IMR-90 (cell line): ENCODE measurements around the gene HPSE2. TPM values are rescaled to one million over a fixed set of nuclear protein-coding genes. Genes with fewer than 3 reads are reported as not detected.

Source experiments
- ATAC-seq: fragments of 200-7000 bp; cut with Tn5 transposase; 2 replicates; pipeline ENCODE4 v1.9.1; 2020; ENCODE audit warnings: low read depth, mild to moderate bottlenecking, moderate library complexity
- BruUV-seq: library from RNA; stranded (reverse); fragments of 400-500 nt; replicated peaks from 2 replicates; lab custom pipeline; 2021; lab: Mats Ljungman, UMichigan
- CTCF ChIA-PET: fragments of 300-600 bp; formaldehyde crosslinking; extraction: SDS; loops from one replicate; lab custom pipeline; 2021; ENCODE audit warnings: antibody characterized with exemption; lab: Yijun Ruan, JAX
- POLR2A ChIA-PET: fragments of 300-600 bp; sonication (Branson Sonifier 250); formaldehyde crosslinking; loops from one replicate; lab custom pipeline; 2022; ENCODE audit warnings: antibody characterized with exemption; ENCODE audit not compliant: unreplicated experiment; lab: Charles Lee
- DNase-seq: peaks from one replicate; pipeline ENCODE4 v3.0.0; 2013
- H2AFZ ChIP-seq: replicated peaks from 2 replicates; pipeline ENCODE3; 2013; ENCODE audit warnings: low read length, mild to moderate bottlenecking; ENCODE audit not compliant: poor library complexity
- H2AK5ac ChIP-seq: 2 replicates; pipeline ENCODE4 v1.6.1; 2013; ENCODE audit warnings: low read depth, low read length, inconsistent platforms
- H2AK9ac ChIP-seq: replicated peaks from 2 replicates; pipeline ENCODE3; 2013; ENCODE audit warnings: mild to moderate bottlenecking, low read depth, low read length, moderate library complexity; ENCODE audit not compliant: poor library complexity
- H2BK120ac ChIP-seq: 2 replicates; pipeline ENCODE4 v1.6.1; 2013; ENCODE audit warnings: low read depth, low read length, inconsistent platforms
- H2BK15ac ChIP-seq: 3 replicates; pipeline ENCODE4 v1.6.1; 2013; ENCODE audit warnings: low read depth, low read length, inconsistent platforms
- H2BK20ac ChIP-seq: 2 replicates; pipeline ENCODE4 v1.6.1; 2013; ENCODE audit warnings: low read depth, mild to moderate bottlenecking, inconsistent platforms, low read length, moderate library complexity
- H2BK5ac ChIP-seq: 2 replicates; pipeline ENCODE4 v1.6.1; 2013; ENCODE audit warnings: mild to moderate bottlenecking, low read depth, low read length, inconsistent platforms; ENCODE audit not compliant: poor library complexity, severe bottlenecking
- H3K14ac ChIP-seq: replicated peaks from 2 replicates; pipeline ENCODE4 v1.6.1; 2013; ENCODE audit warnings: low read depth, low read length, inconsistent platforms
- H3K18ac ChIP-seq: 2 replicates; pipeline ENCODE4 v1.6.1; 2013; ENCODE audit warnings: low read depth, low read length, control low read depth
- H3K23ac ChIP-seq: 2 replicates; pipeline ENCODE4 v1.6.1; 2013; ENCODE audit warnings: low read depth, low read length, inconsistent platforms
- H3K27ac ChIP-seq: 2 replicates; pipeline ENCODE4 v1.5.1; 2013; ENCODE audit warnings: mild to moderate bottlenecking, control low read depth, low read length; ENCODE audit not compliant: insufficient read depth
- H3K27me3 ChIP-seq: 2 replicates; pipeline ENCODE4 v1.6.1; 2013; ENCODE audit warnings: low read length; ENCODE audit not compliant: control insufficient read depth, insufficient read depth
- H3K36me3 ChIP-seq: 2 replicates; pipeline ENCODE4 v1.6.1; 2013; ENCODE audit warnings: low read length, mixed read lengths; ENCODE audit not compliant: control insufficient read depth, insufficient read depth
- H3K4ac ChIP-seq: 2 replicates; pipeline ENCODE4 v1.6.1; 2013; ENCODE audit warnings: low read depth, low read length, inconsistent platforms
- H3K4me1 ChIP-seq: 2 replicates; pipeline ENCODE4 v1.6.1; 2013; ENCODE audit warnings: low read length, mixed read lengths; ENCODE audit not compliant: control insufficient read depth, insufficient read depth
- H3K4me2 ChIP-seq: 2 replicates; pipeline ENCODE4 v1.6.1; 2013; ENCODE audit warnings: low read depth, mild to moderate bottlenecking, control low read depth, low read length, moderate library complexity
- H3K4me3 ChIP-seq: 2 replicates; pipeline ENCODE4 v1.5.1; 2013; ENCODE audit warnings: low read depth, mild to moderate bottlenecking, control low read depth, low read length, moderate library complexity; ENCODE audit not compliant: insufficient read depth
- H3K56ac ChIP-seq: 2 replicates; pipeline ENCODE4 v1.6.1; 2013; ENCODE audit warnings: low read length, inconsistent platforms; ENCODE audit not compliant: insufficient read depth; ENCODE audit errors: extremely low read depth
- H3K79me1 ChIP-seq, 2 experiments: 2 replicates each; pipeline ENCODE4 v1.6.1; 2013; ENCODE audit warnings: low read length in 2 of 2, inconsistent platforms in 1 of 2, low read depth in 1 of 2
- H3K9ac ChIP-seq: 2 replicates; pipeline ENCODE4 v1.6.1; 2013; ENCODE audit warnings: low read depth, low read length, control low read depth
- H3K9me1 ChIP-seq: 2 replicates; pipeline ENCODE4 v1.6.1; 2013; ENCODE audit warnings: low read length, inconsistent platforms; ENCODE audit not compliant: insufficient read depth
- H3K9me3 ChIP-seq: 2 replicates; pipeline ENCODE4 v1.6.1; 2013; ENCODE audit warnings: low read length; ENCODE audit not compliant: control insufficient read depth, insufficient read depth
- H4K20me1 ChIP-seq: 2 replicates; pipeline ENCODE4 v1.6.1; 2013; ENCODE audit warnings: low read length, inconsistent platforms; ENCODE audit not compliant: insufficient read depth
- H4K5ac ChIP-seq: 2 replicates; pipeline ENCODE4 v1.6.1; 2013; ENCODE audit warnings: mild to moderate bottlenecking, low read depth, low read length, control low read depth
- H4K8ac ChIP-seq, 2 experiments: 2 replicates each; pipeline ENCODE4 v1.6.1; 2013; ENCODE audit warnings: low read depth in 2 of 2, low read length in 2 of 2, control low read depth in 1 of 2, inconsistent platforms in 1 of 2
- H4K91ac ChIP-seq: 2 replicates; pipeline ENCODE4 v1.6.1; 2013; ENCODE audit warnings: low read depth, low read length, inconsistent platforms; ENCODE audit not compliant: insufficient read depth
- CHD1 ChIP-seq: IDR thresholded peaks from 2 replicates; pipeline ENCODE4 v1.6.1; 2012; ENCODE audit warnings: low read depth, low read length, improper control_type of control experiment
- CTCF ChIP-seq: conservative IDR thresholded peaks from 2 replicates; pipeline ENCODE4 v1.5.1; 2012; ENCODE audit warnings: mild to moderate bottlenecking, low read depth, low read length, improper control_type of control experiment
- ELK1 ChIP-seq: fragments of 150-350 bp; IDR thresholded peaks from 2 replicates; pipeline ENCODE4 v1.6.1; 2016; ENCODE audit warnings: low read depth, mild to moderate bottlenecking, low read length, moderate library complexity, borderline replicate concordance
- FOS ChIP-seq: fragments of 150-350 bp; IDR thresholded peaks from 2 replicates; pipeline ENCODE4 v1.6.1; 2016; ENCODE audit warnings: low read depth, low read length
- MAFK ChIP-seq: IDR thresholded peaks from 2 replicates; pipeline ENCODE4 v1.6.1; 2012; ENCODE audit warnings: low read depth, low read length, improper control_type of control experiment
- MXI1 ChIP-seq: IDR thresholded peaks from 2 replicates; pipeline ENCODE4 v1.6.1; 2012; ENCODE audit warnings: low read depth, mild to moderate bottlenecking, low read length, moderate library complexity, borderline replicate concordance
- NFE2L2 ChIP-seq: fragments of 150-350 bp; IDR thresholded peaks from 2 replicates; pipeline ENCODE4 v1.6.1; 2016; ENCODE audit warnings: low read depth, mild to moderate bottlenecking, low read length
- POLR2A ChIP-seq: IDR thresholded peaks from 2 replicates; pipeline ENCODE4 v1.6.1; 2012; ENCODE audit warnings: mild to moderate bottlenecking, low read depth, low read length
- RFX5 ChIP-seq: IDR thresholded peaks from 2 replicates; pipeline ENCODE4 v1.8.0; 2012; ENCODE audit warnings: low read depth, mild to moderate bottlenecking, low read length, moderate library complexity
- SMC3 ChIP-seq: fragments of 150-350 bp; IDR thresholded peaks from 2 replicates; pipeline ENCODE4 v1.6.1; 2016; ENCODE audit warnings: low read depth, mild to moderate bottlenecking, antibody characterized with exemption, low read length, moderate library complexity
- USF2 ChIP-seq: fragments of 150-350 bp; IDR thresholded peaks from 2 replicates; pipeline ENCODE4 v1.6.1; 2017; ENCODE audit warnings: mild to moderate bottlenecking, antibody characterized with exemption, low read length, low read depth
- WGBS, 2 experiments: methylation state at CpG; one replicate each; pipeline versions ENCODE4 v1.1.5 to v1.1.7; 2013; ENCODE audit warnings: missing lambda C conversion rate in 2 of 2; ENCODE audit not compliant: insufficient read length in 1 of 2; ENCODE audit errors: extremely low coverage in 2 of 2; 5-methylcytosine and 5-hydroxymethylcytosine counted together
- dilution Hi-C: fragments of 300-500 bp; cut with HindIII; formaldehyde crosslinking; loops from one replicate; pipeline ENCODE4 v1.14.3; 2018; ENCODE audit warnings: low sequenced_read_pairs; ENCODE audit not compliant: unreplicated experiment
- in situ Hi-C: fragments of 300-500 bp; cut with MboI; formaldehyde crosslinking; loops from 3 replicates; pipeline ENCODE4 v1.14.3; 2019; ENCODE audit warnings: low sequenced_read_pairs, inconsistent platforms, mixed read lengths
- intact Hi-C: fragments of 100-400 bp; cut with micrococcal nuclease; formaldehyde crosslinking; loops from 2 replicates; pipeline ENCODE4 v1.10.0; 2022
- polyA plus RNA-seq, 3 experiments: library from polyadenylated mRNA; depleted of rRNA; stranded (reverse); fragments of >200 nt; gene quantifications; 2 replicates each; pipeline ENCODE4 v1.2.3, GENCODE V29; 2012; ENCODE audit warnings: low replicate concordance in 1 of 3
- total RNA-seq: library from RNA; depleted of rRNA; stranded (reverse); fragments of >200 nt; gene quantifications from 2 replicates; pipeline ENCODE4 v1.2.3, GENCODE V29; 2012

HPSE2 gene
- total and polyA plus RNA-seq, 2 of the 4 experiments (the other 2 are of a cell fraction): not detected

- no peak for TF ChIP-seq SMC3
- TF ChIP-seq FOS: no peak
Observed at GRCh38 chr10:98465866-98466265, 769.8 kb downstream of the HPSE2 start (continued).

GRCh38 chr10:98463976-98464754, 771.5 kb downstream of the HPSE2 start:
- CTCF ChIA-PET: no interaction called here
- WGBS, 2 experiments: 69% methylated on average over 2 of the region's 8 CpGs; no CpG with 5 or more reads in 1 of the 2 experiments
- no TSS peak for BruUV-seq

More at GRCh38 chr10:98463976-98464754, 771.5 kb downstream of the HPSE2 start:
- Histone ChIP-seq H3K4me3 (no peak overlapping the region), H2BK5ac (no peak overlapping the region), H2BK20ac (no peak overlapping the region), H4K8ac (no peak overlapping the region), H3K9me3 (no peaks in the 10 kb centered on the region), H2AK9ac (no peak overlapping the region), H3K4me1 (peaks cover 4% of the 10 kb centered on the region), H3K27me3 (peaks cover 6% of the 10 kb centered on the region; the same call in 1 of the 2 replicates), H4K5ac (no peak overlapping the region), H3K36me3 (no peaks in the 10 kb centered on the region), H3K18ac (no peak overlapping the region), H3K9me1 (no peaks in the 10 kb centered on the region), H3K56ac (no peak overlapping the region), H2BK120ac (no peak overlapping the region), H3K27ac (no peak overlapping the region), H2BK15ac (no peak overlapping the region), H3K79me1 (no peaks in the 10 kb centered on the region), H4K91ac (no peak overlapping the region), H4K20me1 (no peaks in the 10 kb centered on the region), H3K9ac (no peak overlapping the region), H2AK5ac (no peak overlapping the region; the same call in 1 of the 2 replicates), H3K23ac (no peak overlapping the region), H3K4me2 (no peak overlapping the region), H2AFZ (peak overlapping the region; percentile 4), H3K14ac (no peak overlapping the region), H3K4ac (no peak overlapping the region; the same call in 1 of the 2 replicates)
- in situ Hi-C loops: loop anchor here (5.0 to 10.0 kb wide), 2 partner anchors 198 to 781 kb away; no protein-coding TSS in a partner anchor
- POLR2A ChIA-PET: no interaction called here
- peak; percentile 12 for DNase-seq
- intact Hi-C loops: no loop called here
- dilution Hi-C loops: no loop called here
- peak; percentile 40; the same call in 1 of the 2 replicates for TF ChIP-seq MAFK
- TF ChIP-seq CHD1: no peak
- no peak for TF ChIP-seq CTCF
- TF ChIP-seq SMC3: no peak
- no peak for TF ChIP-seq USF2
- TF ChIP-seq RFX5: no peak
- no peak for TF ChIP-seq ELK1
- no peak for TF ChIP-seq MXI1
- no peak for TF ChIP-seq POLR2A
- TF ChIP-seq FOS: no peak
- TF ChIP-seq NFE2L2: peak; percentile 63
- ATAC-seq: no peak
